ENCODE data around the gene NANOG.
"Not testable (repeated sequence)": the region's sequence is repeated elsewhere in the genome, so short reads cannot be mapped to it uniquely, and the experiment has no call there.

The NANOG gene

DNA sequence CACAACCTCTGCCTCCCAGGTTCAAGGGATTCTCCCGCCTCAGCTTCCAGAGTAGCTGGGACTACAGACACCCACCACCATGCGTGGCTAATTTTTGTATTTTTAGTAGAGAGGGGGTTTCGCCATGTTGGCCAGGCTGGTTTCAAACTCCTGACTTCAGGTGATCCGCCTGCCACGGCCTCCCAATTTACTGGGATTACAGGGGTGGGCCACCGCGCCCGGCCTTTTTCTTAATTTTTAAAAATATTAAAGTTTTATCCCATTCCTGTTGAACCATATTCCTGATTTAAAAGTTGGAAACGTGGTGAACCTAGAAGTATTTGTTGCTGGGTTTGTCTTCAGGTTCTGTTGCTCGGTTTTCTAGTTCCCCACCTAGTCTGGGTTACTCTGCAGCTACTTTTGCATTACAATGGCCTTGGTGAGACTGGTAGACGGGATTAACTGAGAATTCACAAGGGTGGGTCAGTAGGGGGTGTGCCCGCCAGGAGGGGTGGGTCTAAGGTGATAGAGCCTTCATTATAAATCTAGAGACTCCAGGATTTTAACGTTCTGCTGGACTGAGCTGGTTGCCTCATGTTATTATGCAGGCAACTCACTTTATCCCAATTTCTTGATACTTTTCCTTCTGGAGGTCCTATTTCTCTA, at the start of gene NANOG:
NANOG (plus strand) TSS at position 519 of the 645 bp plus-strand sequence. CDS start 213 bp downstream, outside the sequence.
- H3K9me3 Mint-ChIP-seq, result not testable (repeated sequence)

DNA sequence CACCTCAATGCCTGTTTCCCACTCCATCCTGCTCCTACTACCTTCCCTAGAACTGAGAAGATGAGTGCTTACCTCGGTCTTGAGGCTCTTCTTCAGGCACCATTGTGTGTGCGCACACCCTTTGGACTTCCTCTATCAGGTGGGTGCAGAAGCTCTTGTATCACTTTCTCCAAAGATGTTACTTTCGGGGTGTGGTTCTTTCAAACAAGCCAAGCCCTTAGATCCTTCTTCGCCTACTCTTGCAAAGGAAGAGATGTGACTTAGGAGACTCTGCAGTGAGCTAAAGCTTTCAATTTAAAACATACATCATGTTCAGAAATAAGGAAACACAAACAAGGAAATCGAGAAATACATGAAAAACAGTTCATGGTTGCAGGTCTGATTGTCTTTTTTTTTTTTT, 42.0 kb upstream of the NANOG start, which contains the start of gene CLEC4C:
CLEC4C (minus strand) TSS at position 130 of the 400 bp plus-strand sequence; CDS start at position 103, 27 bp downstream.
- no peak within 1 kb of the TSS for H3K27ac Mint-ChIP-seq
- peaks cover under 1% of the 10 kb centered on the region for H3K4me1 Mint-ChIP-seq
- no peak for ATAC-seq
- peaks cover 4% of the 10 kb centered on the region for H3K9me3 Mint-ChIP-seq
- DNase-seq (ENCODE audit: low spot score in 2 of 2), result no peak
- no peak within 1 kb of the TSS for H3K4me3 Mint-ChIP-seq
- H3K36me3 Mint-ChIP-seq, result no peaks in the 10 kb centered on the region

More for the DNA sequence above, at the start of gene NANOG:
- H3K4me3 Mint-ChIP-seq; DNase-seq (ENCODE audit: low spot score in 2 of 2); H3K36me3 Mint-ChIP-seq; ATAC-seq; H3K27ac Mint-ChIP-seq; H3K4me1 Mint-ChIP-seq: not testable (repeated sequence)

DNA sequence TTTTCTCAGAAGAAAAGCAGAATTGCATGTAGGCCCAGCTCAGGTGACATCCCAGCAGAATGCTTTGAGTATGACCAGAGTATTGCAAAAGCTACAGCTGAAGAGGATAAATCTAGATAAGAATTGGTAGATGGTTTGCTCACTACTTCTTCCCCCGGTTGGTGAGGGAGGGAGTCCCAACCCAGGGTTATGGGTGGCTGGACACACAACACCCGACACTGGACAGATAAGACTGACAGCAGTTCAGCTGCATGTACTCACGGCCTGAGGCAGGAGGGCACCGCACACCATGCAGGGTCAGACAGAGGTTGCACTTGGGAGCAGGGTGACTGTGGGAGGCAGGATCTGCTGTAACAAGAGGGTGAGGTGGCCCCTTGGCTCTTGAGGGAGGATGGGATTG, 40.4 kb upstream of the NANOG start:
- Mint-ChIP-seq H3K27ac (no peak overlapping the region), H3K9me3 (no peaks in the 10 kb centered on the region)
- ATAC-seq, result no peak

DNA sequence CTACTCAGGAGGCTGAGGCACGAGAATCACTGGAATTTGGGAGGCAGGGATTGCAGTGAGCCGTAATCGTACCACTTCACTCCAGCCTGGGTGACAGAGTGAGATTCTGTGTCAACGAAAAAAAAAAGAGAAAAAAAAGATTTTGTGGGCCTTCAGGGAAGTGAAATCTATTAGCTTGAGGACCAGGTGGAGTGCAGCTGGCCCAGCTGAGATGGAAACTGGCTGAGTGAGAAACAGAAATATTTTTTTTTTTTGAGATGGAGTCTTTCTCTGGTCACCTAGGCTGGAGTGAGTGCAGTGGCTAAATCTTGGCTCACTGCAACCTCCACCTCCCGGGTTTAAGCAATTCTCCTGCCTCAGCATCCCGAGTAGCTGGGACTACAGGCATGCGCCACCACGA, 39.8 kb upstream of the NANOG start:
- no peaks in the 10 kb centered on the region for H3K9me3 Mint-ChIP-seq
- ATAC-seq (no peak), DNase-seq (ENCODE audit: low spot score in 2 of 2) (no peak)
- H3K4me3 Mint-ChIP-seq, result no peak overlapping the region
- H3K27ac Mint-ChIP-seq, result no peak overlapping the region
- peaks cover 5% of the 10 kb centered on the region for H3K4me1 Mint-ChIP-seq
- no peaks in the 10 kb centered on the region for H3K36me3 Mint-ChIP-seq

More for the DNA sequence above, 40.4 kb upstream of the NANOG start:
- Mint-ChIP-seq H3K36me3 (no peaks in the 10 kb centered on the region), H3K4me1 (peaks cover 5% of the 10 kb centered on the region), H3K4me3 (no peak overlapping the region)
- no peak for DNase-seq (ENCODE audit: low spot score in 2 of 2)

DNA sequence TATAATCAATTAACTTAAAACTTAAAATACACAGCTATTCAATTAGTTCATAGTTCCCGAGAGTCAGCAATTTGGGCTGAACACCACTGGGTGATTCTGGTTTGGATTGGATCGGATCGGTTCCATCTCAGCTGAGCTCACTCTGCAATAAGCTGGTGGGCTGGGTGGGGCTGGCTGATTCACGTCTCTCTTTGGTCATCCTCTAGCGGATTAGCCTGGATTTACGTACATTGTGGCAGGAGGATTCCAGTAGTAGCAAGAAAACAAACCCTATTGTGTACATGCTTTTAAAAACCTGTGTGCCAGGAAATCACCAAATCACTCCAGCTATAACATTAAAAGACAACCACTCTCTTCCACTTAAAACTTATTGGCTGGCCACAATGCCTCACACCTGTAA, 38.9 kb upstream of the NANOG start:
- Mint-ChIP-seq H3K36me3 (no peaks in the 10 kb centered on the region), H3K9me3 (no peaks in the 10 kb centered on the region), H3K27ac (no peak overlapping the region), H3K4me3 (no peak overlapping the region), H3K4me1 (peaks cover 5% of the 10 kb centered on the region)
- ATAC-seq, result no peak
- no peak for DNase-seq (ENCODE audit: low spot score in 2 of 2)

DNA sequence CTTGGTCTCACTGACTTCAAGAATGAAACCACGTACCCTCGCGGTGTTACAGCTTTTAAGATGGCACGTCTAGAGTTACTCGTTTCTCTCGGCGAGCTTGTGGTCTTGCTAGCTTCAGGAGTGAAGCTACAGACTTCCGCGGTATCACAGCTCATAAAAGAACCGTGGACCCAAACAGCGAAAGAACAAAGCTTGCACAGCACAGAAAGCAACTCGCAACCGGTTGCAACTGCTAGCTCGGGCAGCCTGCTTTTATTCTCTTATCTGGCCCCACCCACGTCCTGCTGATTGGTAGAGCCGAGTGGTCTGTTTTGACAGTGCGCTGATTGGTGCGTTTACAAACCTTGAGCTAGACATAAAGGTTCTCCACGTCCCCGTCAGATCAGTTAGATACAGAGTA, 37.8 kb upstream of the NANOG start:
- peaks cover 5% of the 10 kb centered on the region for H3K4me1 Mint-ChIP-seq
- DNase-seq (ENCODE audit: low spot score in 2 of 2), result peak in 1 of 2 donors; percentile 58
- no peaks in the 10 kb centered on the region for H3K9me3 Mint-ChIP-seq
- H3K4me3 Mint-ChIP-seq, result no peak overlapping the region
- no peaks in the 10 kb centered on the region for H3K36me3 Mint-ChIP-seq
- no peak overlapping the region for H3K27ac Mint-ChIP-seq
- ATAC-seq, result peak; percentile 74

DNA sequence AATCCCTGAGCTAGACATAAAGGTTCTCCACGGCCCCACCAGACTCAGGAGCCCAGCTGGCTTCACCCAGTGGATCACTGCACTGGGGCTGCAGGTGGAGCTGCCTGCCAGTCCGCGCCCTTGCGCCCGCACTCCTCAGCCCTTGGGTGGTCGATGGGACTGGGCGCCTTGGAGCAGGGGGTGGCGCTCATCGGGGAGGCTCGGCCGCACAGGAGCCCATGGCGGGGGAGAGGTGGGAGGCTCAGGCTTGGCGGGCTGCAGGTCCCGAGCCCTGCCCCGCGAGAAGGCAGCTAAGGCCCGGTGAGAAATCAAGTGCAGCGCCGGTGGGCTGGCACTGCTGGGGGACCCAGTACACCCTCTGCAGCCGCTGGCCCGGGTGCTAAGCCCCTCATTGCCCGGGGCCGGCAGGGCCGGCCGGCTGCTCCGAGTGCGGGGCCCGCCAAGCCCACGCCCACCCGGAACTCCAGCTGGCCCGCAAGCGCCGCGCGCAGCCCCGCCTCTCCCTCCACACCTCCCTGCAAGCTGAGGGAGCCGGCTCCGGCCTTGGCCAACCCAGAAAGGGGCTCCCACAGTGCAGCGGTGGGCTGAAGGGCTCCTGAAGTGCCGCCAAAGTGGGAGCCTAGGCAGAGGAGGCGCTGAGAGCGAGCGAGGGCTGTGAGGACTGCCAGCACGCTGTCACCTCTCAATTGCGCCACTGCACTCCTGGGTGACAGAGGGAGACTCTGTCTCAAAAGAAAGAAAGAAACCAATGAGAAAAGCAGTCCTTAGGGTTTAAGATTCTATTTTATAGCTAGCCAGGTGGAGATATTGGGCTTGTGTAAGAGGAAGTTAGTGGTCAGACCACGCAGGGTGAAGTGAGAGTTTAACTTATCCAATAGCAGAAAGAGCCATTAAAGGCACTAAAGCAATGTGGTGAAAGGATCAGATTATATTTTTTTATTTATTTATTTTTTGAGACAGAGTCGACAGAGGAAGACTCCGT, 37.0 kb upstream of the NANOG start:
- not testable (repeated sequence) for H3K9me3 Mint-ChIP-seq; DNase-seq (ENCODE audit: low spot score in 2 of 2); H3K4me3 Mint-ChIP-seq; ATAC-seq; H3K36me3 Mint-ChIP-seq; H3K27ac Mint-ChIP-seq; H3K4me1 Mint-ChIP-seq

DNA sequence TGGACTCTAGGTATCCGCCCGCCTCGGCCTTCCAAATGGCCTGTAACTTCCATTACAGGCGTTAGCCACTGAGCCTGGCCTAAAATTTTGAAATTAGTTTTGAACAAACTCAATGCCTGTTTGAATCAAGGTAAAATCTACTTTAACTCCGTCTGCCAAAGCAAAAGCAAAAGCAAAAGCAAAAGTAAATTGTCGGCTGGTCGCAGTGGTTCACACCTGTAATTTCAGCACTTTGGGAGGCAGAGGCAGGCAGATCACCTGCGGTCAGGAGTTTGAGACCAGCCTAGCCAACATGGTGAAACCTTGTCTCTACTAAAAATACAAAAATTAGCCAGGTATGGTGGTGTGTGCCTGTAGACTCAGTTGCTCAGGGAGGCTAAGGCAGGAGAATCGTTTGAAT, 33.5 kb upstream of the NANOG start:
- Mint-ChIP-seq H3K4me3 (peak overlapping the region; percentile 47), H3K27ac (peak overlapping the region; percentile 63)
- H3K4me1 Mint-ChIP-seq, H3K36me3 Mint-ChIP-seq, H3K9me3 Mint-ChIP-seq: not testable (repeated sequence)
- DNase-seq (ENCODE audit: low spot score in 2 of 2) (peak in 1 of 2 donors; percentile 54), ATAC-seq (peak; percentile 36)

DNA sequence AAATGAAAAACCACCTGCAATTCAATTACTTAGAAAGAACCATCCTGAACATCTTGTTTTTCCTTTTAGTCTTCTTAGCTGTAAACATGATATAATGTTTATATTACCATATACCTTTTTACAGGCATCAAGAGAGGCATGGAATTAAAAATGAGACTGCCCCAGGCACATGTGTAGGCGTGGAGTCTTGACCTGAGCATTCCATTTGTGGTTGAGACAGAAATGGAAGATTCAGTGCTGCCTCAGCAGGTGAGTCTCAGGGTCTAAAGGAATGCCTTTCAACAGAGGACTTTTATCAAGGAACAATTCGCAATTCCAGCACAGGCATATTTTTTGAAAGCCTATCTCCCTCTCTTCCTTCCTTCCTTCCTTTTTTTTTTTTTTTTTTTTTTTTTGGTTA, 32.2 kb upstream of the NANOG start:
- no peak for ATAC-seq
- Mint-ChIP-seq H3K9me3 (no peaks in the 10 kb centered on the region), H3K36me3 (no peaks in the 10 kb centered on the region), H3K4me3 (no peak overlapping the region), H3K4me1 (peaks cover 5% of the 10 kb centered on the region), H3K27ac (no peak overlapping the region)
- DNase-seq (ENCODE audit: low spot score in 2 of 2), result no peak

DNA sequence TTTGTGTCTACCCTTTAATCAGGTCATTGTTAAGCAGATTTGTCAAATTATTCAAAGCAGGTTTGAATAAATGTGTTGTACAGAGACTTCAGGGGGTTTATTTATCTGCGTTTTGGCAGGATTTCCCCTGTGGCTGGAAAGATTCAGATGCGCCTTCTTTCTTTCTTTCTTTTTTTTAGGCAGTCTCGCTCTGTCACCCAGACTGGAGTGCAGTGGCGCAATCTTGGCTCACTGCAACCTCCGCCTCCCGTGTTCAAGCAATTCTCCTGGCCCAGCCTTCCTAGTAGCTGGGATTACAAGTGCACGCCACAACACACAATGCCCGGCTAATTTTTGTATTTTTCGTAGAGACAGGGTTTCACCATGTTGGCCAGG, 30.4 kb upstream of the NANOG start:
- no peak overlapping the region for H3K4me3 Mint-ChIP-seq
- no peaks in the 10 kb centered on the region for H3K36me3 Mint-ChIP-seq
- ATAC-seq, result no peak
- H3K4me1 Mint-ChIP-seq, result no peaks in the 10 kb centered on the region
- no peaks in the 10 kb centered on the region for H3K9me3 Mint-ChIP-seq
- H3K27ac Mint-ChIP-seq, result no peak overlapping the region
- DNase-seq (ENCODE audit: low spot score in 2 of 2), result no peak

DNA sequence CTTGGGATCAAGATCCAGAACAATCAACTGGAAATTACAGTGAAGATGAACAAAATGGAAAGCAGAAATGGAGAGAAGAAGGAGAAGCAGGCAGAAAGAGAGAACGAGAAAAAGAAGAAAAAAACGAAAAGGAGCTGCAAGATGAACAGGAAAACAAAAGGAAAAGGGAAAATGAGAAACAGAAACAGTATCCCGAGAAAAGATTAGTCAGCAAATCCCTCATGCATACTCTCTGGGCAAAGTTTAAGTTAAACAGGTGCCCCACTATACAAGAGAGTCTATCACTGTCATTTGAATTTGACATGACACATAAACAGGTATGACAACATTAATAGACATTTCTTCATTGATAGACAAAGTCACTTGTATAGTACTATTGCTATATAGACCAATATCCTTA, 19.2 kb upstream of the NANOG start:
- no peak overlapping the region for H3K4me3 Mint-ChIP-seq
- no peak overlapping the region for H3K27ac Mint-ChIP-seq
- DNase-seq (ENCODE audit: low spot score in 2 of 2) (no peak), ATAC-seq (no peak)
- H3K36me3 Mint-ChIP-seq, result no peaks in the 10 kb centered on the region
- no peaks in the 10 kb centered on the region for H3K4me1 Mint-ChIP-seq
- H3K9me3 Mint-ChIP-seq, result no peaks in the 10 kb centered on the region

DNA sequence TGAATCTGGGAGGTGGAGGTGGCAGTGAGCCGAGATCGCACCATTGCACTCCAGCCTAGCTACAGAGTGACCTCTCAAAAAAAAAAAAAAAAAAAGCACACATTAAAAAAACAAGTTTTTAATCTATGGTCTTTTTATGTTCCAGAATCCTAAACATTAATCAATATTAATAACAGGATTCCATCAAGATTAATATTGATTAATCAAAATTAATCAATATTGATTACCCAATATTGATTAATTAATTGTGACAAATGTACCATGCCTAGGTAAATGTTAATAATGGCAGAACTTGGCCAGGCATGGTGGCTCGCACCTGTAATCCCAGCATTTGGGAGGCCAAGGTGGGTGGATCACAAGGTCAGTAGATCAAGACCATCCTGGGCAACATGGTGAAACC, 7.9 kb upstream of the NANOG start:
- H3K27ac Mint-ChIP-seq, result no peak overlapping the region
- no peak for ATAC-seq
- H3K9me3 Mint-ChIP-seq, result no peaks in the 10 kb centered on the region
- DNase-seq (ENCODE audit: low spot score in 2 of 2), result no peak
- H3K36me3 Mint-ChIP-seq, result no peaks in the 10 kb centered on the region
- no peak overlapping the region for H3K4me3 Mint-ChIP-seq
- no peaks in the 10 kb centered on the region for H3K4me1 Mint-ChIP-seq

DNA sequence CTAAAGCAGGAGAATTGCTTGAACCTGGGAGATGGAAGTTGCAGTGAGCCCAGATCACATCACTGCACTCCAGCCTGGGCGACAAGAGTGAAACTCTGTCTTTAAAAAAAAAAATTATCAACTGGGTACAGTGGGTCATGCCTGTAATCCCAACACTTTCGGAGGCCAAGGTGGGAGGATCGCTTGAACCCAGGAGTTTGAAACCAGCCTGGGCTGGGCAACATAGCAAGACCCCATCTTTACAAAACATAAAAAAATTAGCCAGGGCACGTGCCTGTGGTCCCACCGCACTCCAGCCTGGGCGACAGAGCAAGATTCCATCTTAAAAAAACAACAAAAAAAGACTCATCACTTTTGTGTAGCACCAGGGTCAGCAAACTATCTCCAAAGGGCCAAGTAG, 7.1 kb upstream of the NANOG start:
- no peaks in the 10 kb centered on the region for H3K4me1 Mint-ChIP-seq
- no peaks in the 10 kb centered on the region for H3K9me3 Mint-ChIP-seq
- H3K27ac Mint-ChIP-seq, result no peak overlapping the region
- no peak overlapping the region for H3K4me3 Mint-ChIP-seq
- H3K36me3 Mint-ChIP-seq, result no peaks in the 10 kb centered on the region
- ATAC-seq, result no peak
- DNase-seq (ENCODE audit: low spot score in 2 of 2), result no peak

DNA sequence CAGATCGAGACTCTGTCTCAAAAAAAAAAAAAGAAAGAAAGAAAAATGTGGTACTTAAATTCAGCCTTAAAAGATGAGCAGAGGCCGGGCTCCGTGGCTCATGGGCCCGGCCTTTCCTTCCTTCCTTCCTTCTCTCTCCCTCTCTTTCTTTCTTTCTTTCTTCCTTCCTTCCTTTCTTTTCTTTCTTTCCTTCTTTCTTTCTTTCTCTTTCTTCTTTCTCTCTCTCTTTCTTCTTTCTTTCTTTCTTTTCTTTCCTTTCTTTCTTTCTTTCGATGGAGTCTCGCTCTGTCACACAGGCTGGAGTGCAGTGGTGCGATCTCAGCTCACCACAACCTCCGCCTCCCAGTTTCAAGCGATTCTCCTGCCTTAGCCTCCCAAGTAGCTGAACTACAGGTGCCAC, 5.8 kb upstream of the NANOG start:
- ATAC-seq; H3K27ac Mint-ChIP-seq; H3K36me3 Mint-ChIP-seq; DNase-seq (ENCODE audit: low spot score in 2 of 2); H3K4me1 Mint-ChIP-seq; H3K9me3 Mint-ChIP-seq; H3K4me3 Mint-ChIP-seq: not testable (repeated sequence)

DNA sequence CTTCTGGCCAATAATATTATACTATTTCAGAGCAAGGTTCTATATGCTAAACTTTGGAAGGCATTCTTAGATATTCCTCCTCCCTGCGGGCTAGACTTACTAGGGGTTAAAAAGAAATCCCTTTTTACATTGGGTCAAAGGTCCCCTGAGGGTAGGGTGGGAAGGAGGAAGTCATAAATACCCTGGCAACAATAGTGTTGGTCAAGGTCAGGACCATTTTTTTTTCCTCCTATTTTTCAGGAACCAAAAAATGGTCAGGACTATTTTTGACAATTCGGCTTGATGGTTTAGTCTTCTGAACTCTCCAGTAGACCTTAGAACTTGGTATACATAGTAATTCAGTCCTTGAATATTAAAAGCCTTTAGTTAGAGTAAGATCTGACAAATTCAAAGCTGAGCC, 4.5 kb upstream of the NANOG start:
- DNase-seq (ENCODE audit: low spot score in 2 of 2) (no peak), ATAC-seq (no peak)
- no peaks in the 10 kb centered on the region for H3K9me3 Mint-ChIP-seq
- H3K4me1 Mint-ChIP-seq, result no peaks in the 10 kb centered on the region
- H3K36me3 Mint-ChIP-seq, result no peaks in the 10 kb centered on the region
- H3K27ac Mint-ChIP-seq, result no peak overlapping the region
- H3K4me3 Mint-ChIP-seq, result no peak overlapping the region

Measured in stimulated activated effector memory CD8-positive, alpha-beta T cell treated with anti-CD3 and anti-CD28 coated beads, Interleukin-12 subunit alpha, Interleukin-12 subunit beta, amount 100 ng/mL, for 72 hours (primary cell).